Urinary bladder (tissue), 4 donors: Measurements from ENCODE around the gene ITPRID2. TPM values are rescaled to one million over a fixed set of nuclear protein-coding genes. Genes with fewer than 3 reads are reported as not detected.

ENCODE experiments used
- DNase-seq: peaks from one replicate; pipeline ENCODE4 v3.0.0-alpha.2; 2015; ENCODE audit errors: extremely low spot score
- H3K27ac ChIP-seq: one replicate; pipeline ENCODE4 v1.5.1; 2013; ENCODE audit warnings: low read depth, mild to moderate bottlenecking, moderate library complexity
- H3K36me3 ChIP-seq: one replicate; pipeline ENCODE4 v1.6.1; 2013; ENCODE audit warnings: mild to moderate bottlenecking, moderate library complexity; ENCODE audit not compliant: insufficient read depth
- H3K4me1 ChIP-seq: one replicate; pipeline ENCODE4 v1.6.1; 2013; ENCODE audit warnings: mild to moderate bottlenecking, moderate library complexity; ENCODE audit not compliant: insufficient read depth
- H3K4me3 ChIP-seq: one replicate; pipeline ENCODE4 v1.5.1; 2013; ENCODE audit warnings: low read depth, low read length
- WGBS: extraction: QIAGEN DNeasy Blood & Tissue Kit; methylation state at CpG from one replicate; pipeline ENCODE4 v1.1.7; 2013; 5-methylcytosine and 5-hydroxymethylcytosine counted together
- polyA plus RNA-seq: library from polyadenylated mRNA; stranded (reverse); fragments of 200-250 nt; gene quantifications from one replicate; pipeline ENCODE4 v1.2.3, GENCODE V29; 2013
- total RNA-seq: library from RNA; depleted of rRNA; stranded (reverse); fragments of >200 nt; gene quantifications from one replicate; pipeline ENCODE4 v1.2.3, GENCODE V29; 2014
- donor health status: healthy with polysubstance abuse.
- donor health status: healthy.

Gene ITPRID2
- total and polyA plus RNA-seq, 2 donors: 50.9 to 166 TPM

- Histone ChIP-seq H3K36me3 (no peaks in the 10 kb centered on the region), H3K4me1 (no peaks in the 10 kb centered on the region), H3K4me3 (no peak overlapping the region), H3K27ac (no peak overlapping the region)
- no peak for DNase-seq
- WGBS: 89% methylated on average over 5 of the region's 5 CpGs
Measured at GRCh38 chr2:181972431-181973170, 81.1 kb downstream of the ITPRID2 start.

DNA sequence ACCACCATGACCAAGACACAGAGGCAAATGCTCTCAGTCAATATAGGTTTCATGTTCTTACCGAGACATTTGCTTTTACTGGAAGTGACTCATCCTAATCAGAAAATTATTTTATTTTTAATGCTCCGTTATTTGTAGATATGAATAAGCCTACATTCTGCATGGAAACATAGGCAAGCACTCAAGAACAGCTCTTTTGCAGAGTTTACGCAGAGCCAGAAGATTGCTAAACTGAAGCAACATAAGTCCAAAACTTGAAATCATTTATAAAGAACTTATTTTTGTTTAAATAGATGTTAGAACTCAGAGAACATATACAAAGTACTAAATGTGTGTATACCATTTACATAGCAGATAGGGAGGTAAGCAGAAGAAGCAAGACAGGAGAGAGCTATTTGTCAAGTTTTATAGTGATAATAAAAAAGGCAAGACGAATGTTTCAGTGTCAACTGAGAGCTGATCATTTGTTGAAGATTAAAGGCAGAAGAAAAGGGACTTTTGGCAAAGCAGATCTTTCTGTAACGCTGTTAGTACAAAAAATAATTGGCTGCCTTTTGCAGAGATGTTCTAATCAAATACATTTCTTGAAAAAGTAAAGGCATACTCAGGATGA lies 81.7 kb downstream of the ITPRID2 start:
- no peaks in the 10 kb centered on the region for H3K36me3 ChIP-seq
- 44% methylated on average over 5 of the region's 5 CpGs for WGBS

DNA sequence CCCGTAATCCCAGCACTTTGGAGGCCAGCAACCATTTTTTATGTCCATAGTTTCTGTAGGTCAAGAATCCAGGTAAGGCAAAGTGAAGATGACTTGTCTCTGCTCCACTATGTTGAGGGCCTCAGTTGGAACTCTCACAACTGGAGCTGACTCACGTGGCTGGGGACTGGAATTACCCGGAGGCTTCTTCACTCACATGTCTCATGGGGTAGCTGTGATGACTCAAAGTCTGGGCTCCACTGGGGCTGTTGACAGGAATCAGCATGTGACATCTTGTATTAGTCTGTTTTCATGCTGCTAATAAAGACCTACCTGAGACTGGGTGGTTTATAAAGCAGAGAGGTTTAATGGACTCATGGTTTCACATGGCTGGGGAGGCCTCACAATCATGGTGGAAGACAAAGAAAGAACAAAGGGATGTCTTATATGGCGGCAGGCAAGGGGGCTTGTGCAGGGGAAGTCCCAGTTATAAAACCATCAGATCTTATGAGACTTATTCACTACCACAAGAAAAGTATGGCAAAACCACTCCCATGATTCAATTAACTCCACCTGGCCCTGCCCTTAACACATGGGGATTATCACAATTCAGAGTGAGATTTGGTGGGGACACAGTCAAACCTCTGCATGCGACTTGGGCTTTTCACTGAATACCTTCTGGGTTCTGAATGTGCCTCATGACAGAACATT lies 86.3 kb downstream of the ITPRID2 start:
- 88% methylated on average over 5 of the region's 5 CpGs for WGBS
- no peak for DNase-seq
- Histone ChIP-seq H3K36me3 (no peaks in the 10 kb centered on the region), H3K4me3 (no peak overlapping the region), H3K4me1 (no peaks in the 10 kb centered on the region), H3K27ac (no peak overlapping the region)

More for the DNA sequence above, 81.7 kb downstream of the ITPRID2 start:
- no peak overlapping the region for H3K4me3 ChIP-seq
- no peak overlapping the region for H3K27ac ChIP-seq
- no peaks in the 10 kb centered on the region for H3K4me1 ChIP-seq
- DNase-seq: no peak

GRCh38 chr2:181978351-181979150 lies 87.0 kb downstream of the ITPRID2 start:
- Histone ChIP-seq H3K27ac (no peak overlapping the region), H3K4me3 (no peak overlapping the region), H3K4me1 (no peaks in the 10 kb centered on the region), H3K36me3 (no peaks in the 10 kb centered on the region)
- no peak for DNase-seq
- WGBS: 78% methylated on average over 2 of the region's 2 CpGs

Other genes starting within 250 kb of the ITPRID2 start
- gene CERKL, start 234.6 kb upstream of the ITPRID2 start, total RNA-seq: not detected
- not detected for gene CERKL, start 234.6 kb upstream of the ITPRID2 start, polyA plus RNA-seq
- gene NEUROD1, start 211.2 kb upstream of the ITPRID2 start, total RNA-seq: not detected
- not detected for gene NEUROD1, start 211.2 kb upstream of the ITPRID2 start, polyA plus RNA-seq
- 3.4 TPM for gene PPP1R1C, start 94.1 kb downstream of the ITPRID2 start, total RNA-seq
- 2.4 TPM for gene PPP1R1C, start 94.1 kb downstream of the ITPRID2 start, polyA plus RNA-seq